GM23338 (cell line): ENCODE measurements around the gene INTS6.

Experiments
- CTCF ChIP-seq, 2 experiments: fragments of 200-600 bp in 1 of 2; sonication (generic) in 1 of 2; conservative IDR thresholded peaks; 2 replicates each; pipeline versions ENCODE4 v1.5.1 to v1.6.1; 2016 to 2017; ENCODE audit warnings: antibody characterized with exemption in 2 of 2, low read depth in 2 of 2, mild to moderate bottlenecking in 2 of 2, moderate library complexity in 1 of 2
- JUNB ChIP-seq: IDR thresholded peaks from one replicate; pipeline ENCODE4 v1.6.1; 2016; ENCODE audit warnings: antibody characterized with exemption; ENCODE audit not compliant: unreplicated experiment
- REST ChIP-seq: IDR thresholded peaks from one replicate; pipeline ENCODE4 v1.6.1; 2018; ENCODE audit warnings: antibody characterized with exemption; ENCODE audit not compliant: unreplicated experiment

- TF ChIP-seq CTCF (conservative IDR thresholded peaks at IDR 0.05; ENCODE audit: low read depth in 2 of 2), result no peak
- TF ChIP-seq REST, result no peak
- no peak for TF ChIP-seq JUNB
Measured at GRCh38 chr13:51467730-51468129, 14.9 kb upstream of the INTS6 start.
